HG03575 (cell line): ENCODE results near the gene EFCAB11.
"Not testable (repeated sequence)": the region's sequence is repeated elsewhere in the genome, so short reads cannot be mapped to it uniquely, and the experiment has no call there.

Experiments used
- ATAC-seq: cut with Tn5 transposase; IDR thresholded peaks from one replicate; pipeline ENCODE4 v1.9.1; 2021; ENCODE audit not compliant: unreplicated experiment, insufficient number of reproducible peaks, low FRiP score; ENCODE audit errors: extremely low read depth

The EFCAB11 gene

GRCh38 chr14:89918721-89919120 is 35.8 kb downstream of the EFCAB11 start:
- ATAC-seq, result no peak

GRCh38 chr14:89915114-89915878 is 39.2 kb downstream of the EFCAB11 start:
- ATAC-seq, result no peak

- ATAC-seq, result no peak
Measured at GRCh38 chr14:89912667-89913211, 41.8 kb downstream of the EFCAB11 start.

GRCh38 chr14:89912221-89912620 is 42.3 kb downstream of the EFCAB11 start:
- ATAC-seq, result no peak

GRCh38 chr14:89911010-89911919 is 43.3 kb downstream of the EFCAB11 start:
- no peak for ATAC-seq

GRCh38 chr14:89910691-89911009 is 43.9 kb downstream of the EFCAB11 start:
- ATAC-seq, result no peak

GRCh38 chr14:89909586-89909985 is 44.9 kb downstream of the EFCAB11 start:
- no peak for ATAC-seq

GRCh38 chr14:89908712-89909450 is 45.6 kb downstream of the EFCAB11 start:
- ATAC-seq, result no peak

GRCh38 chr14:89907655-89908054 is 46.9 kb downstream of the EFCAB11 start:
- ATAC-seq, result no peak

- no peak for ATAC-seq
Measured at GRCh38 chr14:89906000-89906399, 48.5 kb downstream of the EFCAB11 start.

GRCh38 chr14:89903340-89903952 is 51.1 kb downstream of the EFCAB11 start:
- ATAC-seq, result no peak

- ATAC-seq, result no peak
Measured at GRCh38 chr14:89902881-89903280, 51.6 kb downstream of the EFCAB11 start.

- ATAC-seq, result no peak
Measured at GRCh38 chr14:89900802-89901201, 53.7 kb downstream of the EFCAB11 start.

GRCh38 chr14:89899917-89900663 is 54.4 kb downstream of the EFCAB11 start:
- no peak for ATAC-seq

- no peak for ATAC-seq
Measured at GRCh38 chr14:89899291-89899690, 55.2 kb downstream of the EFCAB11 start.

GRCh38 chr14:89893388-89893787 is 61.1 kb downstream of the EFCAB11 start:
- ATAC-seq, result not testable (repeated sequence)

GRCh38 chr14:89892953-89893352 is 61.6 kb downstream of the EFCAB11 start:
- no peak for ATAC-seq

GRCh38 chr14:89891721-89892120 is 62.8 kb downstream of the EFCAB11 start:
- ATAC-seq, result not testable (repeated sequence)
